Measurements from ENCODE around the gene ANO8. TPM values are rescaled to one million over a fixed set of nuclear protein-coding genes. Genes with fewer than 3 reads are reported as not detected.
A peak's percentile ranks its signal among the peaks of the same experiment; 100 is the strongest.

Gene ANO8
- total and polyA plus RNA-seq, 2 of the 8 experiments (the other 6 are each of a cell fraction or from before 2014, with no cell fraction given) = 9.5 to 20.7 TPM

GRCh38 chr19:17334414-17335409 lies at the start of gene ANO8 (continued):
- TF ChIP-seq JUND (IDR thresholded peaks at IDR 0.05; ENCODE audit: low read length) = peak; percentile 50; the same call in 1 of the 2 replicates
- TF ChIP-seq TEAD4 (IDR thresholded peaks at IDR 0.05; ENCODE audit: low read depth, low read length) = peak; percentile 17; the same call in 1 of the 2 replicates
- no peak for TF ChIP-seq EZH2 (IDR thresholded peaks at IDR 0.05; ENCODE audit: low read depth, low read length, severe bottlenecking)
- no peak for TF ChIP-seq ATF3 (IDR thresholded peaks at IDR 0.05; ENCODE audit: insufficient read depth, low read depth, low read length)
- peak; percentile 95 for TF ChIP-seq KDM4A (IDR thresholded peaks at IDR 0.05; ENCODE audit: low read depth, low read length, severe bottlenecking)
- TF ChIP-seq RFX5 (IDR thresholded peaks at IDR 0.05; ENCODE audit: borderline replicate concordance, low read depth, low read length) = no peak
- TF ChIP-seq CTBP2 (IDR thresholded peaks at IDR 0.05; ENCODE audit: borderline replicate concordance, insufficient read depth, insufficient read length, low read length) = no peak
- peak; percentile 62 for TF ChIP-seq MAX (IDR thresholded peaks at IDR 0.05)
- peak; percentile 51; the same call in 1 of the 2 replicates for TF ChIP-seq RBBP5 (IDR thresholded peaks at IDR 0.05; ENCODE audit: borderline replicate concordance, low read depth, low read length)
- no peak for TF ChIP-seq CHD1 (IDR thresholded peaks at IDR 0.05; ENCODE audit: low read depth, low read length)
- TF ChIP-seq SRF (IDR thresholded peaks at IDR 0.05; ENCODE audit: low read depth, low read length) = no peak
- TF ChIP-seq SIRT6 (IDR thresholded peaks at IDR 0.05; ENCODE audit: low read length) = no peak
- no peak for TF ChIP-seq CTCF (IDR thresholded peaks at IDR 0.05; ENCODE audit: control extremely low read depth in 1 of 3, insufficient read depth in 1 of 3, low read depth in 1 of 3, low read length in 3 of 3)
- no peak for TF ChIP-seq RNF2 (IDR thresholded peaks at IDR 0.05; ENCODE audit: borderline replicate concordance, low read depth, low read length, missing control alignments, poor library complexity, severe bottlenecking)
- no peak for TF ChIP-seq KDM1A (IDR thresholded peaks at IDR 0.05; ENCODE audit: borderline replicate concordance, low read length)
- no peak for TF ChIP-seq EP300 (IDR thresholded peaks at IDR 0.05; ENCODE audit: borderline replicate concordance in 1 of 2, low read depth in 2 of 2, low read length in 2 of 2)
- no peak; a peak in 1 of 4 replicates for TF ChIP-seq HDAC2 (IDR thresholded peaks at IDR 0.05; ENCODE audit: borderline replicate concordance in 1 of 2, low read depth in 2 of 2, low read length in 2 of 2)

Data from H1 (cell line).